Body of pancreas (tissue), 4 donors: Measurements from ENCODE around the gene TMEM117. TPM values are rescaled to one million over a fixed set of nuclear protein-coding genes. Genes with fewer than 3 reads are reported as not detected.

Experiments used
- ATAC-seq: fragments of 150-250 bp; one replicate; pipeline ENCODE4 v1.9.1; 2016
- DNase-seq, 4 donors: peaks; one replicate each; pipeline ENCODE4 v3.0.0-alpha.2; 2019
- H3K27ac ChIP-seq, 4 donors: fragments of 200-600 bp; sonication (generic); 1 replicate in 3 of 4; 2 replicates in 1 of 4; pipeline versions ENCODE4 v1.5.1 to v1.6.1; 2016 to 2019; ENCODE audit warnings: mild to moderate bottlenecking in 1 of 4, mixed read lengths in 1 of 4, moderate library complexity in 1 of 4
- H3K27me3 ChIP-seq, 2 donors: fragments of 200-600 bp; sonication (generic); one replicate each; pipeline ENCODE4 v1.6.0; 2016; ENCODE audit warnings: mild to moderate bottlenecking in 1 of 2
- H3K36me3 ChIP-seq, 2 donors: fragments of 200-600 bp; sonication (generic); replicated peaks in 1 of 2; 2 replicates each; pipeline ENCODE4 v1.5.1; 2016; ENCODE audit warnings: low read depth in 2 of 2; ENCODE audit not compliant: insufficient read depth in 1 of 2
- H3K4me1 ChIP-seq: fragments of 200-600 bp; sonication (generic); one replicate; pipeline ENCODE4 v1.6.0; 2016
- H3K4me3 ChIP-seq, 2 donors: fragments of 200-600 bp; sonication (generic); 1 replicate in 1 of 2; 2 replicates in 1 of 2; pipeline ENCODE4 v1.5.1; 2016 to 2019
- H3K9me3 ChIP-seq, 3 donors: fragments of 200-600 bp; sonication (generic); 1 replicate in 2 of 3; 2 replicates in 1 of 3; pipeline ENCODE4 v1.5.1; 2016
- POLR2A ChIP-seq, 3 donors: fragments of 450-650 bp; IDR thresholded peaks; one replicate each; pipeline ENCODE4 v1.6.1; 2016; ENCODE audit warnings: antibody characterized with exemption in 3 of 3, mild to moderate bottlenecking in 2 of 3
- WGBS, 2 donors: methylation state at CpG; one replicate each; pipeline ENCODE4 v1.1.5; 2017; 5-methylcytosine and 5-hydroxymethylcytosine counted together
- intact Hi-C: fragments of 100-400 bp; cut with DNase I; formaldehyde crosslinking; loops from one replicate; pipeline ENCODE4 v1.15.1; 2023
- total RNA-seq, 2 donors: library from RNA; depleted of rRNA; stranded (reverse); fragments of >200 nt; gene quantifications; one replicate each; pipeline ENCODE4 v1.1.0, GENCODE V29; 2016
- TF ChIP-seq, protein P1 (sequence below), 7 experiments: fragments of 450-650 bp in 4 of 7; fragments of 200-600 bp in 3 of 7; sonication (generic) in 3 of 7; IDR thresholded peaks; one replicate each; pipeline ENCODE4 v1.5.1; 2016 to 2019; ENCODE audit warnings: antibody characterized with exemption in 7 of 7

TMEM117 gene
- total RNA-seq, 2 donors from 2014 or later: 19.2 to 23.4 TPM

DNA sequence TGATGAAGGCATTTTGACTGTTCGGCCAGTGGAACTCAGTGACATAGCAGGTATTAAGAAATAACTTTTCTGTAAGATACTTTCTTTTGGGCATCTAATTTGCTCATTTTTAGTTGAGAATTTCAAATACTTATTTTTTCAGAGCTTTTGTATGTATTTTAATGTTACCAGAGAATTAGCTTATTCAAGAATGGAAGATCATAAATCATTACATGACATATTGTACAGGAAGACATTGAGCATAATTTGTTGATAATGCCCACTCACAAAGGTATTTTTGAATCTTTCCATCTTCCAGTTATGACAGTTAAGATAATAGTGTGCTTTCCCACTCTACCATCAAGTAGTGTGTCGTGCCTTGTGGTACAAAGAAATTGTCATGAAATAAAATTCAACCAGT lies 36.5 kb downstream of the TMEM117 start:
- 88 to 91% methylated on average over 2 of the region's 2 CpGs for WGBS, 2 donors
- DNase-seq: no peak
- no peaks in the 10 kb centered on the region for H3K36me3 ChIP-seq
- no peaks in the 10 kb centered on the region for H3K9me3 ChIP-seq
- no peaks in the 10 kb centered on the region for H3K27me3 ChIP-seq
- ATAC-seq: no peak
- TF ChIP-seq, protein P1, sequence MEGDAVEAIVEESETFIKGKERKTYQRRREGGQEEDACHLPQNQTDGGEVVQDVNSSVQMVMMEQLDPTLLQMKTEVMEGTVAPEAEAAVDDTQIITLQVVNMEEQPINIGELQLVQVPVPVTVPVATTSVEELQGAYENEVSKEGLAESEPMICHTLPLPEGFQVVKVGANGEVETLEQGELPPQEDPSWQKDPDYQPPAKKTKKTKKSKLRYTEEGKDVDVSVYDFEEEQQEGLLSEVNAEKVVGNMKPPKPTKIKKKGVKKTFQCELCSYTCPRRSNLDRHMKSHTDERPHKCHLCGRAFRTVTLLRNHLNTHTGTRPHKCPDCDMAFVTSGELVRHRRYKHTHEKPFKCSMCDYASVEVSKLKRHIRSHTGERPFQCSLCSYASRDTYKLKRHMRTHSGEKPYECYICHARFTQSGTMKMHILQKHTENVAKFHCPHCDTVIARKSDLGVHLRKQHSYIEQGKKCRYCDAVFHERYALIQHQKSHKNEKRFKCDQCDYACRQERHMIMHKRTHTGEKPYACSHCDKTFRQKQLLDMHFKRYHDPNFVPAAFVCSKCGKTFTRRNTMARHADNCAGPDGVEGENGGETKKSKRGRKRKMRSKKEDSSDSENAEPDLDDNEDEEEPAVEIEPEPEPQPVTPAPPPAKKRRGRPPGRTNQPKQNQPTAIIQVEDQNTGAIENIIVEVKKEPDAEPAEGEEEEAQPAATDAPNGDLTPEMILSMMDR (IDR thresholded peaks at IDR 0.05): no peak
- no peak for TF ChIP-seq POLR2A (IDR thresholded peaks at IDR 0.05)
- intact Hi-C loops: no loop called here
- no peak overlapping the region for H3K27ac ChIP-seq
- H3K4me1 ChIP-seq: peaks cover 6% of the 10 kb centered on the region
- H3K4me3 ChIP-seq: no peak overlapping the region

DNA sequence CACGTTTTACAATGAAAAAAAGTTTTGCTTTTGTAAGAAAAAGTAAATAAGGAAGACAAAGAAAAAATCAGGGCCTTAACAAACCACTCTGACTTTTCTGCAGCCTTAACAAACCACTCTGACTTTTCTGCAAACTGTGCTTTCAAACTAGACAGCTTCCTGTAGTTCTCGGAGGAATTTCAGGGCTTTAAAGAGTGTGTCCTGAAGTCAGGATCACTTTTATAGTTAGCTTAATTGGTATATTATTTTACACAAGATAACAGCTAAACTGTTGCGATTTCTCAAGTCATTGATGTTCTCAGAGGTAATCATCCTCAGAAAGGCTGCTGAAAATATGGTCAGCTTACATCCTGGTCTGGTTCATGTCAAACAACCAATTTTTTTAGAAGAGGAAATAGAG lies 42.2 kb downstream of the TMEM117 start:
- Histone ChIP-seq H3K9me3 (no peaks in the 10 kb centered on the region), H3K27ac (no peak overlapping the region), H3K4me3 (no peak overlapping the region), H3K36me3 (no peaks in the 10 kb centered on the region), H3K4me1 (peaks cover 6% of the 10 kb centered on the region), H3K27me3 (no peaks in the 10 kb centered on the region)
- intact Hi-C loops: no loop called here
- WGBS, 2 donors: 70 to 73% methylated on average over 3 of the region's 3 CpGs
- TF ChIP-seq, protein P1 (IDR thresholded peaks at IDR 0.05): no peak
- no peak for TF ChIP-seq POLR2A (IDR thresholded peaks at IDR 0.05)
- DNase-seq: no peak
- no peak for ATAC-seq

DNA sequence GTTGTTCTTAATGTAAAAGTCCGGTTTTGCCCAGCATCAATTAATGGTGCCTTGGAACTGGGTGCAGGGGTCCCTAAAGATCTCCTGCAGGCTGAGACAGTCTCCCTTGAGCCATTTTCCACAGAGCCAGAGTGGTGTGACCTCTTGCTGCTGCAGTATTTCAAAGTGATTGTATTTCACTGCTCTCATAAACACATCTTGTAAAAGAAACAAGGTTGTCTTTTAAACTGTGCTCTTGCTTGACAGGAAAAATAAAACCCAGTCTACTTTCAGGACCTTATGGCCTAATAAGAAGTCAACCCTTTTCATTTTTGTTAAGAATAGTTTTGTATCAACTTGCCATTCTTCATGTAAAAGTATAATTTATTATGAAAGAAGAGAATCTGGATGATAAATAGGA lies 44.7 kb downstream of the TMEM117 start:
- no peak for DNase-seq
- intact Hi-C loops: no loop called here
- ATAC-seq: no peak
- Histone ChIP-seq H3K4me1 (peaks cover 1% of the 10 kb centered on the region), H3K9me3 (no peaks in the 10 kb centered on the region), H3K4me3 (no peak overlapping the region), H3K27ac (no peak overlapping the region), H3K27me3 (no peaks in the 10 kb centered on the region), H3K36me3 (no peaks in the 10 kb centered on the region)
- TF ChIP-seq, protein P1 (IDR thresholded peaks at IDR 0.05): no peak
- TF ChIP-seq POLR2A (IDR thresholded peaks at IDR 0.05): no peak
- WGBS, 2 donors: 56 to 79% methylated on average over 1 of the region's 1 CpG

DNA sequence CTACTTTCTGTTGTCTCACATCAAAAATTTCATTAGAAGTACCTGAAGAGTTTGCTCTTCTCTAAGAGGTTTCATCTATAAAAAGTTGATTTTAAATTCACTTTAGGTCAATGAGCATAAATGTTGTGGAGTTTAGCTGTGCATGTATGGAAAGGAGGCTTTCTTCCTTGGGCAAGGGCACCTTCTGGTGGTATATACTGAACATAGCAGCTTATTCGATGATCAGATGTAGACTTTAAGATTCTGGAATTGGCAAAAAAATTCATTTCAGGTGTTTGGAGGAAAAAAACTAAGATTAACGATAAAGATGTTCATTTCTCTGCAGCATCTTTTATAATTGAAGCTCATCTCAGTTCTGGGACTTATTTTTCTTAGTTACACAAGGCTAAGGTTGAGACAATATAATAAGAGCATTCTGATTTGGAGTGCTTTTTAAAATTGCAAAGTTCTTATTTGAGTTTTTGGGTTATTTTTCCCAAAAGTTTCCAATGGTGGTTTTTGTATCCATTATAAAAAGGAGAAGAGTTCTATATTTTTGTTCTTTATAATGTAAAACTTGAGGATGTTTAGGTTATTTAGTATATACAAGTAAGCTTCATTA lies 46.8 kb downstream of the TMEM117 start:
- Histone ChIP-seq H3K9me3 (no peaks in the 10 kb centered on the region), H3K4me1 (no peaks in the 10 kb centered on the region), H3K36me3 (no peaks in the 10 kb centered on the region), H3K27ac (no peak overlapping the region), H3K4me3 (no peak overlapping the region), H3K27me3 (no peaks in the 10 kb centered on the region)
- ATAC-seq (peak; percentile 74), DNase-seq (peak in 3 of 4 donors; percentile 15 to 37 (median 33))
- no peak for TF ChIP-seq POLR2A (IDR thresholded peaks at IDR 0.05)
- TF ChIP-seq, protein P1 (IDR thresholded peaks at IDR 0.05): peak; percentile 49 to 84 (median 81)
- intact Hi-C loops: no loop called here
- 3 to 5% methylated on average over 2 of the region's 2 CpGs for WGBS, 2 donors

DNA sequence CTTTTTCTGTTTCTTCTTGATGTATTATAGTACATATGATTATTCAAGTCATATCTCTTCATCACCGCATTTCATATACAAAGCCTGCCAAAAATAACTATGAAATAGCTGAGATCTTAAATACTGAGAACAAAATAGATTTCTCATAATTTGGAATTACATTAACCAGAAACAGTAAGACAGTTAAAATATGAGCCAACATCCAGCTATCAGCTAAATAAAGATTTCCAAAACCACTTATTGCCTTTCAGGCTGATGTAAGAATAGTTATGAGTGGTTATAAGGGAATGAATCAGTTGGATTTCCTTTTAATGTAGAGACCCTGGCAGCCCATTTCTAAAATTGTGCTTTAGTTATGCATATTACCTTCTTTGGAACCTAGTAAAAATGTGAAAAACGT lies 47.4 kb downstream of the TMEM117 start:
- Histone ChIP-seq H3K4me1 (no peaks in the 10 kb centered on the region), H3K27me3 (no peaks in the 10 kb centered on the region), H3K9me3 (no peaks in the 10 kb centered on the region), H3K4me3 (no peak overlapping the region), H3K27ac (no peak overlapping the region), H3K36me3 (no peaks in the 10 kb centered on the region)
- WGBS, 2 donors: 55 to 63% methylated on average over 2 of the region's 2 CpGs
- intact Hi-C loops: no loop called here
- TF ChIP-seq, protein P1 (IDR thresholded peaks at IDR 0.05): no peak
- no peak for TF ChIP-seq POLR2A (IDR thresholded peaks at IDR 0.05)
- DNase-seq: no peak
- no peak for ATAC-seq
